H9 (cell line): ENCODE results near the gene PRDM11. TPM values are rescaled to one million over a fixed set of nuclear protein-coding genes. Genes with fewer than 3 reads are reported as not detected.

ENCODE experiments used
- DNase-seq: peaks from one replicate; pipeline ENCODE4 v3.0.0-alpha.2; 2017
- H2AFZ ChIP-seq: one replicate; pipeline ENCODE4 v1.6.1; 2013; ENCODE audit warnings: mild to moderate bottlenecking, low read length, control low read depth, moderate library complexity
- H2AK5ac ChIP-seq: 2 replicates; pipeline ENCODE4 v1.6.1; 2013; ENCODE audit warnings: low read length, control low read depth, mixed read lengths; ENCODE audit not compliant: insufficient read length
- H2BK120ac ChIP-seq: one replicate; pipeline ENCODE4 v1.6.1; 2013; ENCODE audit warnings: low read depth, mild to moderate bottlenecking, low read length, control low read depth, inconsistent platforms; ENCODE audit not compliant: poor library complexity, severe bottlenecking
- H2BK12ac ChIP-seq: 2 replicates; pipeline ENCODE4 v1.6.1; 2013; ENCODE audit warnings: low read length, control low read depth, mixed read lengths, low read depth; ENCODE audit not compliant: insufficient read length
- H2BK15ac ChIP-seq: 2 replicates; pipeline ENCODE4 v1.6.1; 2013; ENCODE audit warnings: low read depth, low read length, control low read depth
- H2BK20ac ChIP-seq: one replicate; pipeline ENCODE4 v1.6.1; 2013; ENCODE audit warnings: low read depth, mild to moderate bottlenecking, low read length, control low read depth, inconsistent platforms; ENCODE audit not compliant: poor library complexity, severe bottlenecking
- H2BK5ac ChIP-seq: 2 replicates; pipeline ENCODE4 v1.6.1; 2013; ENCODE audit warnings: low read length, control low read depth, mixed read lengths; ENCODE audit not compliant: insufficient read length
- H3K14ac ChIP-seq: 2 replicates; pipeline ENCODE4 v1.6.1; 2013; ENCODE audit warnings: low read length, control low read depth; ENCODE audit not compliant: insufficient read depth
- H3K18ac ChIP-seq: 2 replicates; pipeline ENCODE4 v1.6.1; 2013; ENCODE audit warnings: low read depth, mild to moderate bottlenecking, mixed read lengths, low read length, control low read depth; ENCODE audit not compliant: insufficient read length
- H3K23ac ChIP-seq: 2 replicates; pipeline ENCODE4 v1.6.1; 2013; ENCODE audit warnings: low read length, control low read depth, mixed read lengths, low read depth; ENCODE audit not compliant: insufficient read length
- H3K23me2 ChIP-seq: 2 replicates; pipeline ENCODE4 v1.6.1; 2013; ENCODE audit warnings: low read depth, mild to moderate bottlenecking, mixed read lengths, low read length, control low read depth; ENCODE audit not compliant: insufficient read length, poor library complexity, severe bottlenecking
- H3K27ac ChIP-seq: 2 replicates; pipeline ENCODE4 v1.5.1; 2013; ENCODE audit warnings: low read length, control low read depth, mixed read lengths, low read depth; ENCODE audit not compliant: insufficient read length
- H3K27me3 ChIP-seq: 2 replicates; pipeline ENCODE4 v1.6.1; 2013; ENCODE audit warnings: low read length, control low read depth, inconsistent platforms; ENCODE audit not compliant: insufficient read depth
- H3K4ac ChIP-seq: 2 replicates; pipeline ENCODE4 v1.6.1; 2013; ENCODE audit warnings: low read depth, mild to moderate bottlenecking, control low read depth, inconsistent platforms, low read length, moderate library complexity
- H3K4me1 ChIP-seq: 2 replicates; pipeline ENCODE4 v1.6.1; 2013; ENCODE audit warnings: low read length, control low read depth, inconsistent platforms; ENCODE audit not compliant: insufficient read depth
- H3K4me2 ChIP-seq: 2 replicates; pipeline ENCODE4 v1.6.1; 2013; ENCODE audit warnings: low read length, control low read depth, mixed read lengths; ENCODE audit not compliant: insufficient read length, insufficient read depth
- H3K56ac ChIP-seq: 2 replicates; pipeline ENCODE4 v1.6.1; 2013; ENCODE audit warnings: low read depth, mild to moderate bottlenecking, mixed read lengths, low read length, control low read depth; ENCODE audit not compliant: insufficient read length
- H3K79me1 ChIP-seq: 2 replicates; pipeline ENCODE4 v1.6.1; 2013; ENCODE audit warnings: low read depth, mild to moderate bottlenecking, moderate library complexity, low read length, control low read depth, inconsistent platforms; ENCODE audit not compliant: insufficient read depth, poor library complexity, severe bottlenecking
- H3K79me2 ChIP-seq: 2 replicates; pipeline ENCODE4 v1.6.1; 2013; ENCODE audit warnings: low read length, control low read depth, inconsistent platforms; ENCODE audit not compliant: insufficient read depth
- H3K9ac ChIP-seq: 2 replicates; pipeline ENCODE4 v1.6.1; 2013; ENCODE audit warnings: low read length, control low read depth, mixed read lengths; ENCODE audit not compliant: insufficient read length; ENCODE audit errors: extremely low read depth
- H3K9me3 ChIP-seq: one replicate; pipeline ENCODE4 v1.6.1; 2013; ENCODE audit warnings: low read depth, low read length, inconsistent platforms; ENCODE audit not compliant: control insufficient read depth
- H3T11ph ChIP-seq: one replicate; pipeline ENCODE4 v1.6.1; 2013; ENCODE audit warnings: mild to moderate bottlenecking, low read length, control low read depth, inconsistent platforms
- H4K20me1 ChIP-seq: one replicate; pipeline ENCODE4 v1.6.1; 2013; ENCODE audit not compliant: control insufficient read depth, insufficient read length, insufficient read depth
- H4K5ac ChIP-seq: 2 replicates; pipeline ENCODE4 v1.6.1; 2013; ENCODE audit warnings: low read depth, mild to moderate bottlenecking, mixed read lengths, low read length, control low read depth; ENCODE audit not compliant: insufficient read length
- H4K8ac ChIP-seq: replicated peaks from 2 replicates; pipeline ENCODE4 v1.6.1; 2013; ENCODE audit warnings: low read length, control low read depth, mixed read lengths, low read depth; ENCODE audit not compliant: insufficient read length
- H4K91ac ChIP-seq: 2 replicates; pipeline ENCODE4 v1.6.1; 2013; ENCODE audit warnings: low read depth, mild to moderate bottlenecking, moderate library complexity, mixed read lengths, low read length, control low read depth; ENCODE audit not compliant: insufficient read length
- H3K27ac Mint-ChIP-seq, 3 experiments: 2 replicates in 2 of 3; 3 replicates in 1 of 3; pipeline ENCODE4 v1.8.0; 2020 to 2021; ENCODE audit warnings: mixed read lengths in 3 of 3, mild to moderate bottlenecking in 1 of 3, moderate library complexity in 1 of 3
- H3K27me3 Mint-ChIP-seq: 2 replicates; pipeline ENCODE4 v1.8.0; 2021; ENCODE audit warnings: low read depth, mild to moderate bottlenecking, moderate library complexity, mixed read lengths
- H3K36me3 Mint-ChIP-seq, 3 experiments: 2 replicates in 2 of 3; 3 replicates in 1 of 3; pipeline ENCODE4 v1.8.0; 2020 to 2021; ENCODE audit warnings: low read depth in 3 of 3, mixed read lengths in 3 of 3; ENCODE audit not compliant: insufficient read depth in 1 of 3
- H3K4me1 Mint-ChIP-seq, 2 experiments: 2 replicates each; pipeline ENCODE4 v1.8.0; 2020; ENCODE audit warnings: mixed read lengths in 2 of 2
- H3K4me3 Mint-ChIP-seq, 2 experiments: 2 replicates in 1 of 2; 3 replicates in 1 of 2; pipeline ENCODE4 v1.8.0; 2020 to 2021; ENCODE audit warnings: mild to moderate bottlenecking in 2 of 2, mixed read lengths in 2 of 2, moderate library complexity in 1 of 2
- H3K9me3 Mint-ChIP-seq, 2 experiments: 2 replicates in 1 of 2; 3 replicates in 1 of 2; pipeline ENCODE4 v1.8.0; 2020; ENCODE audit warnings: mild to moderate bottlenecking in 2 of 2, mixed read lengths in 2 of 2, moderate library complexity in 1 of 2
- CTCF ChIP-seq: fragments of 200-600 bp; sonication (generic); conservative IDR thresholded peaks from 3 replicates; pipeline ENCODE4 v1.8.0; 2021; ENCODE audit warnings: antibody characterized with exemption, mild to moderate bottlenecking
- WGBS: extraction: QIAGEN DNeasy Blood & Tissue Kit; methylation state at CpG from one replicate; pipeline ENCODE4 v1.1.7; 2013; ENCODE audit warnings: missing lambda C conversion rate, low lambda C conversion rate, mixed read lengths; ENCODE audit not compliant: insufficient read length; ENCODE audit errors: extremely low coverage; 5-methylcytosine and 5-hydroxymethylcytosine counted together
- total RNA-seq: library from RNA; stranded (reverse); gene quantifications from 2 replicates; pipeline ENCODE4 v1.2.1, GENCODE V29; 2021

The PRDM11 gene
- total RNA-seq, 1 experiment from 2014 or later, result 11.5 TPM

- H3K27me3 Mint-ChIP-seq, result no peaks in the 10 kb centered on the region
- no peak overlapping the region for H2BK15ac ChIP-seq
- no peak overlapping the region for H3K4me3 Mint-ChIP-seq
- no peak overlapping the region for H3K23ac ChIP-seq
- no peak overlapping the region for H3K27ac ChIP-seq
- no peaks in the 10 kb centered on the region for H4K20me1 ChIP-seq
- H3K4ac ChIP-seq, result no peak overlapping the region
- no peak overlapping the region for H3T11ph ChIP-seq
- H3K79me1 ChIP-seq, result no peaks in the 10 kb centered on the region
- H2AFZ ChIP-seq, result no peak overlapping the region
- H2AK5ac ChIP-seq, result no peak overlapping the region
- H3K9ac ChIP-seq, result no peak overlapping the region
- no peak overlapping the region for H3K14ac ChIP-seq
- no peak overlapping the region for H4K8ac ChIP-seq
- H3K23me2 ChIP-seq, result no peaks in the 10 kb centered on the region
- TF ChIP-seq CTCF, result no peak
- H3K9me3 Mint-ChIP-seq, result no peaks in the 10 kb centered on the region
- H3K27ac Mint-ChIP-seq, result no peak overlapping the region
- H4K91ac ChIP-seq, result no peak overlapping the region
- no peak overlapping the region for H2BK120ac ChIP-seq
- H3K4me1 Mint-ChIP-seq, result no peaks in the 10 kb centered on the region; a peak in 1 of 4 replicates
- H3K36me3 Mint-ChIP-seq, result peaks cover 18 to 27% (median 21%) of the 10 kb centered on the region in 3 experiments; a peak in 6 of 7 replicates
- no CpG with 5 or more reads among the region's 5 CpGs for WGBS
- no peak overlapping the region for H4K5ac ChIP-seq
- H3K56ac ChIP-seq, result no peak overlapping the region
- H2BK20ac ChIP-seq, result no peak overlapping the region
- no peak overlapping the region for H3K18ac ChIP-seq
- no peak for DNase-seq
- H3K9me3 ChIP-seq, result no peaks in the 10 kb centered on the region
- H3K4me1 ChIP-seq, result no peaks in the 10 kb centered on the region
- H3K79me2 ChIP-seq, result no peaks in the 10 kb centered on the region
- no peak overlapping the region for H2BK12ac ChIP-seq
- H2BK5ac ChIP-seq, result no peak overlapping the region
- no peaks in the 10 kb centered on the region for H3K27me3 ChIP-seq
- no peak overlapping the region for H3K4me2 ChIP-seq
Observed at GRCh38 chr11:45223496-45223895, 77.1 kb downstream of the PRDM11 start.
